MG63 (cell line): ENCODE data around the gene C12orf75. TPM values are rescaled to one million over a fixed set of nuclear protein-coding genes. Genes with fewer than 3 reads are reported as not detected.

Experiments used
- DNase-seq: peaks from one replicate; pipeline ENCODE4 v3.0.0-alpha.2; 2020
- H3K27me3 ChIP-seq: fragments of 250-450 bp; sonication (Bioruptor Pico); 2 replicates; pipeline ENCODE4 v1.5.1; 2020; ENCODE audit warnings: mild to moderate bottlenecking, moderate library complexity
- H3K36me3 ChIP-seq: fragments of 250-450 bp; sonication (Bioruptor Pico); 2 replicates; pipeline ENCODE4 v1.5.1; 2020; ENCODE audit warnings: mild to moderate bottlenecking, moderate library complexity
- H3K4me3 ChIP-seq: fragments of 250-450 bp; sonication (Bioruptor Pico); 2 replicates; pipeline ENCODE4 v1.5.1; 2020; ENCODE audit warnings: mild to moderate bottlenecking, moderate library complexity
- H3K9me3 ChIP-seq: fragments of 250-450 bp; sonication (Bioruptor Pico); 2 replicates; pipeline ENCODE4 v1.5.1; 2020; ENCODE audit warnings: mild to moderate bottlenecking, moderate library complexity
- total RNA-seq: library from RNA; depleted of rRNA; stranded (reverse); fragments of >200 nt; shearing (Covaris generic); gene quantifications from 2 replicates; pipeline ENCODE4 v1.2.3, GENCODE V29; 2014; ENCODE audit warnings: low replicate concordance

Gene C12orf75
- total RNA-seq, 1 experiment from 2014 or later = 189 TPM

DNA sequence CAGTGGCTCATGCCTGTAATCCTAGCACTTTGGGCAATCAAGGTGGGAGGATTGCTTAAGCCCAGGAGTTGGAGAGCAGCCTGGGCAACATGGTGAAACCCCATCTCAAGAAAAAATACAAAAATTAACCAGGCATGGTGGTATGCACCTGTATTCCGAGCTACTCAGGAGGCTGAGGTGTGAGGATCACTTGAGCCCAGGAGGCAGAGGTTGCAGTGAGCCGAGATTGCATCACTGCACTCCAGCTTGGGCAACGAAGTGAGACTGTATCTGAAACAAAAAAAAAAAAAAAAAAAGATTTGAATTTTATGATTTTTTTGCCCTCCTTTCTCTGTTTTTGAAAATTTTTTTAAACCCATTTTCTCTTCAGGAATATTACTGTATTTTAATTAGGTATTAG, 17.7 kb downstream of the C12orf75 start:
- no peaks in the 10 kb centered on the region for H3K9me3 ChIP-seq
- H3K36me3 ChIP-seq = peaks cover 20% of the 10 kb centered on the region; the same call in 1 of the 2 replicates
- DNase-seq = no peak
- H3K27me3 ChIP-seq = no peaks in the 10 kb centered on the region
- H3K4me3 ChIP-seq = no peak overlapping the region

- Histone ChIP-seq H3K4me3 (no peak overlapping the region), H3K27me3 (no peaks in the 10 kb centered on the region), H3K36me3 (peaks cover 20% of the 10 kb centered on the region; the same call in 1 of the 2 replicates), H3K9me3 (no peaks in the 10 kb centered on the region)
- no peak for DNase-seq
Measured at GRCh38 chr12:105348561-105348960, 18.1 kb downstream of the C12orf75 start.

GRCh38 chr12:105349138-105349537, 18.6 kb downstream of the C12orf75 start:
- no peak for DNase-seq
- Histone ChIP-seq H3K36me3 (peaks cover 20% of the 10 kb centered on the region; the same call in 1 of the 2 replicates), H3K27me3 (no peaks in the 10 kb centered on the region), H3K4me3 (no peak overlapping the region), H3K9me3 (no peaks in the 10 kb centered on the region)

DNA sequence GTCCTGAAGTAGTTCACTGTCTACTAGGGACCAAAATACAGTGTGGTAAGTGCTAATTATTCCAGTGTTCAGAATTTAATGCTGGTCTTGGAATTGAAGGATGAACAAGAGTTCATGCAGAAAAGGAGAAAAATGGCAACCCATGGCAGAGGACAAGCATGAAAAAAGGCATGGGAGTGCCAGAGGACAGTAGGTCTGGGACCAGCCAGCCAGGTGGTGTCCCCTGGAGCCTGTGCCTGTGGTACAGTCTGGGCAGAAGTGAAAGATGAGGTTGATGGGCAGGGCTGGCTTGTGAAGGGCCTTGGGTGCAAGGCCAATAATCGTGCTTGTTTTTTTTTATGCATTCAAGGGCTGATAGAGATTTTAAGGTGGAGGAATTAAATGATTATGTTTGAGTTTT, 21.0 kb downstream of the C12orf75 start:
- Histone ChIP-seq H3K9me3 (no peaks in the 10 kb centered on the region), H3K36me3 (peaks cover 20% of the 10 kb centered on the region), H3K27me3 (no peaks in the 10 kb centered on the region), H3K4me3 (no peak overlapping the region)
- no peak for DNase-seq

GRCh38 chr12:105352052-105352451, 21.6 kb downstream of the C12orf75 start:
- H3K27me3 ChIP-seq = no peaks in the 10 kb centered on the region
- peaks cover 24% of the 10 kb centered on the region for H3K36me3 ChIP-seq
- no peak overlapping the region for H3K4me3 ChIP-seq
- no peak for DNase-seq
- no peaks in the 10 kb centered on the region for H3K9me3 ChIP-seq

GRCh38 chr12:105352940-105353635, 22.6 kb downstream of the C12orf75 start:
- Histone ChIP-seq H3K36me3 (peaks cover 21% of the 10 kb centered on the region), H3K9me3 (no peaks in the 10 kb centered on the region), H3K4me3 (no peak overlapping the region), H3K27me3 (no peaks in the 10 kb centered on the region)
- peak; percentile 45 for DNase-seq

DNA sequence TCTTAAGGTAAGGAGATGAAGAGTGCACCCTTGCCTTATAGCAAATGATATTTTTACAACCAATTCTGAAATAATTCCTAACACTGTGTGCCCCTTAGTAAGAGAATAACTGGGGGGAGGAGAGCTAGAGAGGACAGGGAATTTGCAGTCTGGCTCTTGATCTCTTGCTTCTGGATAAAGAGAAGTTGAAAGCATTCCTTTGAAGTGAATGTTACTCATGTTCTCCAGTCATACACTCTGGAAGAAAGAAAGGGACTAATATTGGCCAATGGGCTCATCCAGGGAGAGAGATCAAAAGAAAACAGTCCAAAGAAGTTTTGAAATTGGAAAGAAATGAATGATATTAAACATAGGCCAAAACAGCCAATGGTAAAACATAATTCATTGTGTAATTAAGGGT, 25.3 kb downstream of the C12orf75 start:
- no peak for DNase-seq
- H3K36me3 ChIP-seq = peaks cover 11% of the 10 kb centered on the region
- H3K4me3 ChIP-seq = no peak overlapping the region
- H3K9me3 ChIP-seq = no peaks in the 10 kb centered on the region
- no peaks in the 10 kb centered on the region for H3K27me3 ChIP-seq

DNA sequence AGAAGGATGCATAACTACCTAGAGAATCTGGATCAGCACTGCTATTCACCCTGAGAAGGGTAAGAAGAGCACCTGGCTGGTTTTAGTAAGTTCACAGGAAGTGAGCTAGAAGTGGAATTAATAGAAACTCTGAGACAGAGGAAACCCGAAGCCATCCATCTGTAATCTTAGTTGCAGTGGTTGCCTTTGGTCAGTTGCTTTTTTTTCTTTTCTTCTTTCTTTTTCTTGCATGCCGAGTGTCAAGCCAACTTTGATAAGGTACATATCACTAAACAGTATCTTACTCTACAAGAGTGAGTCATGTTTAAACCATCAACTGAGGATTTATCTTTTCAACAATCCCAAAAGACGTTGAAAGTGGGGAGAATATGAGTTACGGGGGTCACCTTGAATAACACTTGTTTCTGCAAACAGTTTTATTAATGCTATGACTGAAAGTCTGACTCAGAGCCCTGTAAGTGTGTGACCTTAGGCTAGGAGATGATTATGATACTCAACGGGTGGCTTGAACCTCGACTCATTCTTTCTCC, 26.7 kb downstream of the C12orf75 start:
- Histone ChIP-seq H3K4me3 (no peak overlapping the region), H3K9me3 (no peaks in the 10 kb centered on the region), H3K36me3 (peaks cover 20% of the 10 kb centered on the region), H3K27me3 (no peaks in the 10 kb centered on the region)
- no peak for DNase-seq

DNA sequence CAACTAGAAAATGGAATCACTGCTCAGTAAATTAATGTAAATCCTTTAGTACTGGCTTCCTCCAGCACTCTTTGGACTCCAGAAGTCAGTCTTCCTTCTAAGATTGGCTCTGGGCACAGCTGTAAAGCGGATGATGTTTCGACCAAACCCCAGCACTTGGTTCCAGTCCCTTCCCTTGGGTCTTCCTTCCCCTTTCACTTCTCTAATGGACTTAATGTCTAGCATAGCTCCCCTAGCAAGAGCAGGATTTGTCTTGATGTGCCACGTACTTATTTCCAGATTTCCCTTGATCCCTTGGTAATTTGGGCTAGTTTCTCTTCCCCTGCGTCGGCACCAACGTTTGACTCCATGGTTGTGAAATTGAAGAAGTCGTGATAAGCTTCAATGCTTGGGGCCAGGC, 28.3 kb downstream of the C12orf75 start:
- no peaks in the 10 kb centered on the region for H3K9me3 ChIP-seq
- peaks cover 20% of the 10 kb centered on the region for H3K36me3 ChIP-seq
- no peak overlapping the region for H3K4me3 ChIP-seq
- no peak for DNase-seq
- H3K27me3 ChIP-seq = no peaks in the 10 kb centered on the region

DNA sequence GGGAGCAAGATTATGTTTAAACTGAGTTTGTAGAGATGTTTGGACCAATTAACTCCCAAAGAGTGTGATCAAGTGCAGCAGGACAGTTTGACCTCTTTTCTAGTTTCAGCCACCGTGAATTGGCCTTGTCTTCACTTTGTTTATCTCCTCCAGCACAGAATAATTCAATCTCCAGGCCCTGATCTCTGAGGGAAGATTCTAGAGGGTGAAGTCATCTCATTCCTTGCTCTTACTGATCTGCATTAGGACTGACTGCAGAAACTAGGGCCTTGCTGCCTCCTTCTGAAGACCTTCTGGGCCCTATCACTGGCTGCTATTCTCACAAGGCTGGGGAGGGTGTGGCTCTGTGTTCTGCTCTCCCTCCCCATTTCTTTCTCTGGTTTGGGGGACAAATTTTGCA, 29.4 kb downstream of the C12orf75 start:
- no peak for DNase-seq
- H3K36me3 ChIP-seq = peaks cover 20% of the 10 kb centered on the region
- no peaks in the 10 kb centered on the region for H3K9me3 ChIP-seq
- no peak overlapping the region for H3K4me3 ChIP-seq
- H3K27me3 ChIP-seq = no peaks in the 10 kb centered on the region

- DNase-seq = no peak
- Histone ChIP-seq H3K9me3 (no peaks in the 10 kb centered on the region), H3K36me3 (peaks cover 26% of the 10 kb centered on the region), H3K27me3 (no peaks in the 10 kb centered on the region), H3K4me3 (no peak overlapping the region)
Measured at GRCh38 chr12:105363890-105364289, 33.4 kb downstream of the C12orf75 start.

DNA sequence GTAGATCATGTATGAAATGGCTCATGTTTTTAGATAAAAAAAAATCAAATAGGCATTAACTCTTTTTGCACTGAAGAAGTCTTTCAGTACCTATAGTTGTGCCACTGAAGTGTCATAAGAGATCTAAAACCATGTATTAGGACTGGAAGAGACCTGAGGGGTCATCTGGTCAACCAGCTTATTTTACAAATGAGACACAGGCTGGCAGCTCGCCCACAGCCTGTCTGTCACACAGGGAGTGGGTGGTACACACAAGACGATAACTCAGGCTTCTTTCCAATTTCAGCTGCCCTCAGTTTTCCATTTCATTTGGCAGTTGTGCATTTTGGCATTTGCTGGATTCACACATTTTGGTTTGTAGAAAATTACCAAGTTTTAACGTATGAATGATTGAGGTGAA, 34.7 kb downstream of the C12orf75 start:
- no peak for DNase-seq
- Histone ChIP-seq H3K9me3 (no peaks in the 10 kb centered on the region), H3K27me3 (no peaks in the 10 kb centered on the region), H3K36me3 (peaks cover 23% of the 10 kb centered on the region), H3K4me3 (no peak overlapping the region)

- no peak overlapping the region for H3K4me3 ChIP-seq
- no peak for DNase-seq
- H3K9me3 ChIP-seq = no peaks in the 10 kb centered on the region
- no peaks in the 10 kb centered on the region for H3K27me3 ChIP-seq
- H3K36me3 ChIP-seq = peaks cover 32% of the 10 kb centered on the region
Measured at GRCh38 chr12:105368047-105368646, 37.7 kb downstream of the C12orf75 start.

- H3K4me3 ChIP-seq = no peak overlapping the region
- H3K36me3 ChIP-seq = peaks cover 32% of the 10 kb centered on the region
- no peaks in the 10 kb centered on the region for H3K9me3 ChIP-seq
- no peaks in the 10 kb centered on the region for H3K27me3 ChIP-seq
- DNase-seq = no peak
Measured at GRCh38 chr12:105369014-105369413, 38.5 kb downstream of the C12orf75 start.

GRCh38 chr12:105374303-105374702, 43.8 kb downstream of the C12orf75 start:
- Histone ChIP-seq H3K4me3 (no peak overlapping the region), H3K9me3 (no peaks in the 10 kb centered on the region), H3K27me3 (no peaks in the 10 kb centered on the region), H3K36me3 (peaks cover 18% of the 10 kb centered on the region)
- DNase-seq = no peak

DNA sequence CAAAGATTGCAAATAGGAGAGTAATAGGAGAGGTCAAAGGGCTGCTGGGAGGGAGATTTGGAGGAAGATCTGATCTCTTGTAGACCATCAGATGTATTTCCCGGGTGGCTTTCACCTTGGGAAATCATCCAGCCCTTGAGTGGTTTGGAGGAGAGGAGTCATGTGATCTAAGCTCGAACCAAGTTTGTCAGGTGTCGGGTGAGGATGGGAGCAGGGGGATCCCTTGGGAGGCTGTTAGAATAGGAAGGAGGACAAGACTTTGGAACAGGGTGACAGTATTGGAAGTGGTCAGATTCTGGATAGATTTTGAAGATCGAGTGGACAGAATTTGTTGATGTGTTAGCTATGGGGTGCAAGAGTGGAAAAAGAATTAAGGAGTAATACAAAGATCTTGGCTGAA, 46.6 kb downstream of the C12orf75 start:
- Histone ChIP-seq H3K27me3 (no peaks in the 10 kb centered on the region), H3K9me3 (no peaks in the 10 kb centered on the region), H3K36me3 (peaks cover 6% of the 10 kb centered on the region; the same call in 1 of the 2 replicates), H3K4me3 (no peak overlapping the region)
- DNase-seq = no peak

- peak; percentile 13 for DNase-seq
- H3K9me3 ChIP-seq = no peaks in the 10 kb centered on the region
Measured at GRCh38 chr12:105378911-105379310, 48.4 kb downstream of the C12orf75 start.

More at GRCh38 chr12:105378911-105379310, 48.4 kb downstream of the C12orf75 start:
- Histone ChIP-seq H3K4me3 (no peak overlapping the region), H3K27me3 (no peaks in the 10 kb centered on the region), H3K36me3 (no peaks in the 10 kb centered on the region; the same call in 1 of the 2 replicates)
